HEK293 (cell line): ENCODE results near the gene LRP5.

Source experiments
- CTCF ChIA-PET: fragments of 350-600 bp; formaldehyde crosslinking; extraction: SDS; loops from one replicate; lab custom pipeline; 2021; ENCODE audit warnings: antibody characterized with exemption; lab: Yijun Ruan, JAX
- POLR2A ChIA-PET: fragments of 300-600 bp; formaldehyde crosslinking; extraction: SDS; loops from one replicate; lab custom pipeline; 2020; ENCODE audit warnings: antibody characterized with exemption, inconsistent platforms; lab: Yijun Ruan, JAX
- H3K27ac ChIP-seq: fragments of 200-500 bp; sonication (Bioruptor generic); 2 replicates; pipeline ENCODE4 v1.5.1; 2014; ENCODE audit warnings: low read depth, low read length, control low read depth, inconsistent platforms; ENCODE audit errors: extremely low read depth
- H3K36me3 ChIP-seq, 2 experiments: fragments of 200-500 bp in 1 of 2; sonication (Bioruptor generic) in 1 of 2; 1 replicate in 1 of 2; 2 replicates in 1 of 2; pipeline ENCODE4 v1.5.1; 2014 to 2017; ENCODE audit warnings: inconsistent platforms in 2 of 2, low read length in 2 of 2; ENCODE audit not compliant: control insufficient read depth in 2 of 2, insufficient read depth in 1 of 2
- H3K4me1 ChIP-seq: fragments of 200-500 bp; sonication (Bioruptor generic); 2 replicates; pipeline ENCODE4 v1.5.1; 2014; ENCODE audit warnings: mild to moderate bottlenecking, low read length, inconsistent platforms; ENCODE audit not compliant: control insufficient read depth, insufficient read depth
- H3K4me3 ChIP-seq: 2 replicates; pipeline ENCODE4 v1.5.1; 2011; ENCODE audit warnings: low read depth, mild to moderate bottlenecking, control low read depth, low read length, moderate library complexity
- H3K9me3 ChIP-seq: fragments of 200-500 bp; sonication (Bioruptor generic); 2 replicates; pipeline ENCODE4 v1.5.1; 2014; ENCODE audit warnings: low read depth, low read length, inconsistent platforms; ENCODE audit not compliant: control insufficient read depth, insufficient read depth
- EGR2 ChIP-seq: fragments of 450-650 bp; formaldehyde crosslinking; IDR thresholded peaks from 2 replicates; pipeline ENCODE4 v1.5.1; 2016; ENCODE audit warnings: low read depth, missing biosample characterization, missing genetic modification characterization
- GLIS1 ChIP-seq: fragments of 450-650 bp; formaldehyde crosslinking; IDR thresholded peaks from 2 replicates; pipeline ENCODE4 v1.5.1; 2016; ENCODE audit warnings: missing biosample characterization, missing genetic modification characterization
- ZBTB17 ChIP-seq: fragments of 450-650 bp; formaldehyde crosslinking; IDR thresholded peaks from 2 replicates; pipeline ENCODE4 v1.5.1; 2016; ENCODE audit warnings: missing biosample characterization, missing genetic modification characterization
- ZBTB20 ChIP-seq: fragments of 450-650 bp; formaldehyde crosslinking; IDR thresholded peaks from 2 replicates; pipeline ENCODE4 v1.5.1; 2016; ENCODE audit warnings: missing biosample characterization, missing genetic modification characterization
- ZBTB48 ChIP-seq: fragments of 450-650 bp; formaldehyde crosslinking; IDR thresholded peaks from 2 replicates; pipeline ENCODE4 v1.5.1; 2016; ENCODE audit warnings: missing biosample characterization, missing genetic modification characterization
- ZFHX2 ChIP-seq: fragments of 450-650 bp; formaldehyde crosslinking; conservative IDR thresholded peaks from 2 replicates; pipeline ENCODE4 v1.5.1; 2016; ENCODE audit warnings: missing biosample characterization, missing genetic modification characterization
- ZNF114 ChIP-seq: fragments of 450-650 bp; formaldehyde crosslinking; IDR thresholded peaks from 2 replicates; pipeline ENCODE4 v1.5.0; 2017; ENCODE audit warnings: missing biosample characterization, missing genetic modification characterization
- ZNF175 ChIP-seq: fragments of 450-650 bp; formaldehyde crosslinking; IDR thresholded peaks from 2 replicates; pipeline ENCODE4 v1.5.1; 2016; ENCODE audit warnings: missing biosample characterization, missing genetic modification characterization
- ZNF211 ChIP-seq: fragments of 450-650 bp; formaldehyde crosslinking; IDR thresholded peaks from 2 replicates; pipeline ENCODE4 v1.5.1; 2016; ENCODE audit warnings: low read depth, missing biosample characterization, missing genetic modification characterization
- ZNF274 ChIP-seq, 2 experiments: fragments of 200-500 bp in 1 of 2; fragments of 450-650 bp in 1 of 2; sonication (Bioruptor generic) in 1 of 2; formaldehyde crosslinking in 1 of 2; IDR thresholded peaks; 2 replicates each; pipeline versions ENCODE4 v1.5.1 to v1.6.1; 2014 to 2016; ENCODE audit warnings: borderline replicate concordance in 1 of 2, inconsistent platforms in 1 of 2, low read length in 1 of 2, missing biosample characterization in 1 of 2, missing genetic modification characterization in 1 of 2
- ZNF302 ChIP-seq: fragments of 450-650 bp; formaldehyde crosslinking; IDR thresholded peaks from 2 replicates; pipeline ENCODE4 v1.5.1; 2016; ENCODE audit warnings: missing biosample characterization, missing genetic modification characterization, low read depth
- ZNF354C ChIP-seq: fragments of 450-650 bp; formaldehyde crosslinking; IDR thresholded peaks from 2 replicates; pipeline ENCODE4 v1.5.1; 2016; ENCODE audit warnings: missing biosample characterization, missing genetic modification characterization, low read depth, borderline replicate concordance
- ZNF366 ChIP-seq: fragments of 450-650 bp; formaldehyde crosslinking; conservative IDR thresholded peaks from 2 replicates; pipeline ENCODE4 v1.5.1; 2016; ENCODE audit warnings: missing biosample characterization, missing genetic modification characterization
- ZNF398 ChIP-seq: fragments of 450-650 bp; formaldehyde crosslinking; IDR thresholded peaks from 2 replicates; pipeline ENCODE4 v1.5.1; 2017; ENCODE audit warnings: missing biosample characterization, missing genetic modification characterization
- ZNF501 ChIP-seq: fragments of 450-650 bp; formaldehyde crosslinking; IDR thresholded peaks from 2 replicates; pipeline ENCODE4 v1.5.1; 2016; ENCODE audit warnings: missing biosample characterization, missing genetic modification characterization
- ZNF548 ChIP-seq: fragments of 450-650 bp; formaldehyde crosslinking; IDR thresholded peaks from 2 replicates; pipeline ENCODE4 v1.5.1; 2016; ENCODE audit warnings: missing biosample characterization, missing genetic modification characterization
- ZNF580 ChIP-seq: fragments of 450-650 bp; formaldehyde crosslinking; IDR thresholded peaks from 2 replicates; pipeline ENCODE4 v1.5.1; 2016; ENCODE audit warnings: missing biosample characterization, missing genetic modification characterization
- ZNF692 ChIP-seq: fragments of 450-650 bp; formaldehyde crosslinking; IDR thresholded peaks from 2 replicates; pipeline ENCODE4 v1.5.1; 2016; ENCODE audit warnings: missing biosample characterization, missing genetic modification characterization
- ZNF76 ChIP-seq: fragments of 450-650 bp; formaldehyde crosslinking; IDR thresholded peaks from 2 replicates; pipeline ENCODE4; 2016; ENCODE audit warnings: low read depth, missing biosample characterization, missing genetic modification characterization, borderline replicate concordance
- ZNF830 ChIP-seq: fragments of 450-650 bp; IDR thresholded peaks from 2 replicates; pipeline ENCODE4 v1.5.0; 2018; ENCODE audit warnings: missing biosample characterization, missing genetic modification characterization, low read depth, mild to moderate bottlenecking, moderate library complexity
- TF ChIP-seq, protein P1 (sequence below): fragments of 450-650 bp; formaldehyde crosslinking; IDR thresholded peaks from 2 replicates; pipeline ENCODE4 v1.5.1; 2016; ENCODE audit warnings: missing biosample characterization, missing genetic modification characterization
- TF ChIP-seq, protein P2 (sequence below): fragments of 450-650 bp; formaldehyde crosslinking; IDR thresholded peaks from 2 replicates; pipeline ENCODE4 v1.5.1; 2016; ENCODE audit warnings: missing biosample characterization, missing genetic modification characterization, borderline replicate concordance
- TF ChIP-seq, protein P3 (sequence below): fragments of 450-650 bp; formaldehyde crosslinking; conservative IDR thresholded peaks from 2 replicates; pipeline ENCODE4 v1.5.1; 2016; ENCODE audit warnings: low read depth, missing biosample characterization, missing genetic modification characterization

LRP5 gene

GRCh38 chr11:68263444-68264035, 48.9 kb upstream of the LRP5 start:
- ChIA-PET POLR2A (no interaction called here), CTCF (no interaction called here)
- Histone ChIP-seq H3K9me3 (no peaks in the 10 kb centered on the region), H3K4me3 (no peak overlapping the region), H3K4me1 (no peaks in the 10 kb centered on the region), H3K27ac (no peak overlapping the region), H3K36me3 (peaks cover 0 to 79% of the 10 kb centered on the region in 2 experiments; a peak in 1 of 3 replicates)
- no peak for TF ChIP-seq ZNF76 (tag by site-specific recombination)
- TF ChIP-seq ZNF354C = no peak
- no peak for TF ChIP-seq ZNF302 (tag by site-specific recombination)
- TF ChIP-seq, protein P1, sequence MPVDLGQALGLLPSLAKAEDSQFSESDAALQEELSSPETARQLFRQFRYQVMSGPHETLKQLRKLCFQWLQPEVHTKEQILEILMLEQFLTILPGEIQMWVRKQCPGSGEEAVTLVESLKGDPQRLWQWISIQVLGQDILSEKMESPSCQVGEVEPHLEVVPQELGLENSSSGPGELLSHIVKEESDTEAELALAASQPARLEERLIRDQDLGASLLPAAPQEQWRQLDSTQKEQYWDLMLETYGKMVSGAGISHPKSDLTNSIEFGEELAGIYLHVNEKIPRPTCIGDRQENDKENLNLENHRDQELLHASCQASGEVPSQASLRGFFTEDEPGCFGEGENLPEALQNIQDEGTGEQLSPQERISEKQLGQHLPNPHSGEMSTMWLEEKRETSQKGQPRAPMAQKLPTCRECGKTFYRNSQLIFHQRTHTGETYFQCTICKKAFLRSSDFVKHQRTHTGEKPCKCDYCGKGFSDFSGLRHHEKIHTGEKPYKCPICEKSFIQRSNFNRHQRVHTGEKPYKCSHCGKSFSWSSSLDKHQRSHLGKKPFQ = no peak
- TF ChIP-seq ZNF830 = no peak
- TF ChIP-seq ZNF580 (tag by site-specific recombination) = no peak
- no peak for TF ChIP-seq ZNF114 (tag by site-specific recombination)
- no peak for TF ChIP-seq ZNF274 (IDR thresholded peaks at IDR 0.05; ENCODE audit: low read length)
- no peak for TF ChIP-seq ZNF274 (tag by site-specific recombination; IDR thresholded peaks at IDR 0.05; ENCODE audit: borderline replicate concordance)
- no peak for TF ChIP-seq ZNF366 (tag by site-specific recombination)
- no peak for TF ChIP-seq ZNF548 (tag by site-specific recombination)
- no peak for TF ChIP-seq ZNF175
- no peak for TF ChIP-seq ZBTB17 (tag by site-specific recombination)
- TF ChIP-seq ZBTB48 (tag by site-specific recombination) = no peak
- TF ChIP-seq, protein P2, sequence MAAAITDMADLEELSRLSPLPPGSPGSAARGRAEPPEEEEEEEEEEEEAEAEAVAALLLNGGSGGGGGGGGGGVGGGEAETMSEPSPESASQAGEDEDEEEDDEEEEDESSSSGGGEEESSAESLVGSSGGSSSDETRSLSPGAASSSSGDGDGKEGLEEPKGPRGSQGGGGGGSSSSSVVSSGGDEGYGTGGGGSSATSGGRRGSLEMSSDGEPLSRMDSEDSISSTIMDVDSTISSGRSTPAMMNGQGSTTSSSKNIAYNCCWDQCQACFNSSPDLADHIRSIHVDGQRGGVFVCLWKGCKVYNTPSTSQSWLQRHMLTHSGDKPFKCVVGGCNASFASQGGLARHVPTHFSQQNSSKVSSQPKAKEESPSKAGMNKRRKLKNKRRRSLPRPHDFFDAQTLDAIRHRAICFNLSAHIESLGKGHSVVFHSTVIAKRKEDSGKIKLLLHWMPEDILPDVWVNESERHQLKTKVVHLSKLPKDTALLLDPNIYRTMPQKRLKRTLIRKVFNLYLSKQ (tag by site-specific recombination) = no peak
- no peak for TF ChIP-seq ZNF692 (tag by site-specific recombination)

GRCh38 chr11:68264244-68264643, 48.1 kb upstream of the LRP5 start:
- H3K27ac ChIP-seq = no peak overlapping the region
- ChIA-PET CTCF (no interaction called here), POLR2A (no interaction called here)
- TF ChIP-seq ZNF211 (tag by site-specific recombination) (no peak), GLIS1 (no peak), ZBTB20 (no peak), ZNF398 (no peak), ZNF366 (tag by site-specific recombination) (peak; percentile 72), ZBTB17 (tag by site-specific recombination) (0 out of 2 replicates have a peak, but pooled peaks have one; percentile 13), ZNF501 (no peak), ZFHX2 (tag by site-specific recombination) (peak; percentile 73), EGR2 (tag by site-specific recombination) (peak; percentile 69; the same call in 1 of the 2 replicates)
- TF ChIP-seq, protein P3, sequence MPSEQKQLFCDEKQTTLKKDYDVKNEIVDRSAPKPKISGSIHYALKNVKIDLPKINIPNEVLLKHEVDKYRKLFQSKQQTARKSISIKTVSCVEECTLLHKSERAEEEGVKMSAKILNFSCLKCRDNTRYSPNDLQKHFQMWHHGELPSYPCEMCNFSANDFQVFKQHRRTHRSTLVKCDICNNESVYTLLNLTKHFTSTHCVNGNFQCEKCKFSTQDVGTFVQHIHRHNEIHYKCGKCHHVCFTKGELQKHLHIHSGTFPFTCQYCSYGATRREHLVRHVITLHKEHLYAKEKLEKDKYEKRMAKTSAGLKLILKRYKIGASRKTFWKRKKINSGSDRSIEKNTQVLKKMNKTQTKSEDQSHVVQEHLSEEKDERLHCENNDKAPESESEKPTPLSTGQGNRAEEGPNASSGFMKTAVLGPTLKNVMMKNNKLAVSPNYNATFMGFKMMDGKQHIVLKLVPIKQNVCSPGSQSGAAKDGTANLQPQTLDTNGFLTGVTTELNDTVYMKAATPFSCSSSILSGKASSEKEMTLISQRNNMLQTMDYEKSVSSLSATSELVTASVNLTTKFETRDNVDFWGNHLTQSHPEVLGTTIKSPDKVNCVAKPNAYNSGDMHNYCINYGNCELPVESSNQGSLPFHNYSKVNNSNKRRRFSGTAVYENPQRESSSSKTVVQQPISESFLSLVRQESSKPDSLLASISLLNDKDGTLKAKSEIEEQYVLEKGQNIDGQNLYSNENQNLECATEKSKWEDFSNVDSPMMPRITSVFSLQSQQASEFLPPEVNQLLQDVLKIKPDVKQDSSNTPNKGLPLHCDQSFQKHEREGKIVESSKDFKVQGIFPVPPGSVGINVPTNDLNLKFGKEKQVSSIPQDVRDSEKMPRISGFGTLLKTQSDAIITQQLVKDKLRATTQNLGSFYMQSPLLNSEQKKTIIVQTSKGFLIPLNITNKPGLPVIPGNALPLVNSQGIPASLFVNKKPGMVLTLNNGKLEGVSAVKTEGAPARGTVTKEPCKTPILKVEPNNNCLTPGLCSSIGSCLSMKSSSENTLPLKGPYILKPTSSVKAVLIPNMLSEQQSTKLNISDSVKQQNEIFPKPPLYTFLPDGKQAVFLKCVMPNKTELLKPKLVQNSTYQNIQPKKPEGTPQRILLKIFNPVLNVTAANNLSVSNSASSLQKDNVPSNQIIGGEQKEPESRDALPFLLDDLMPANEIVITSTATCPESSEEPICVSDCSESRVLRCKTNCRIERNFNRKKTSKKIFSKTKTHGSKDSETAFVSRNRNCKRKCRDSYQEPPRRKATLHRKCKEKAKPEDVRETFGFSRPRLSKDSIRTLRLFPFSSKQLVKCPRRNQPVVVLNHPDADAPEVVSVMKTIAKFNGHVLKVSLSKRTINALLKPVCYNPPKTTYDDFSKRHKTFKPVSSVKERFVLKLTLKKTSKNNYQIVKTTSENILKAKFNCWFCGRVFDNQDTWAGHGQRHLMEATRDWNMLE (tag by site-specific recombination) = no peak
- no peaks in the 10 kb centered on the region for H3K4me1 ChIP-seq
- no peak overlapping the region for H3K4me3 ChIP-seq
- no peaks in the 10 kb centered on the region for H3K9me3 ChIP-seq
- H3K36me3 ChIP-seq = peaks cover 0 to 81% of the 10 kb centered on the region in 2 experiments; a peak in 1 of 3 replicates
